ENCODE results near the gene CACNA2D3.

Gene CACNA2D3

DNA sequence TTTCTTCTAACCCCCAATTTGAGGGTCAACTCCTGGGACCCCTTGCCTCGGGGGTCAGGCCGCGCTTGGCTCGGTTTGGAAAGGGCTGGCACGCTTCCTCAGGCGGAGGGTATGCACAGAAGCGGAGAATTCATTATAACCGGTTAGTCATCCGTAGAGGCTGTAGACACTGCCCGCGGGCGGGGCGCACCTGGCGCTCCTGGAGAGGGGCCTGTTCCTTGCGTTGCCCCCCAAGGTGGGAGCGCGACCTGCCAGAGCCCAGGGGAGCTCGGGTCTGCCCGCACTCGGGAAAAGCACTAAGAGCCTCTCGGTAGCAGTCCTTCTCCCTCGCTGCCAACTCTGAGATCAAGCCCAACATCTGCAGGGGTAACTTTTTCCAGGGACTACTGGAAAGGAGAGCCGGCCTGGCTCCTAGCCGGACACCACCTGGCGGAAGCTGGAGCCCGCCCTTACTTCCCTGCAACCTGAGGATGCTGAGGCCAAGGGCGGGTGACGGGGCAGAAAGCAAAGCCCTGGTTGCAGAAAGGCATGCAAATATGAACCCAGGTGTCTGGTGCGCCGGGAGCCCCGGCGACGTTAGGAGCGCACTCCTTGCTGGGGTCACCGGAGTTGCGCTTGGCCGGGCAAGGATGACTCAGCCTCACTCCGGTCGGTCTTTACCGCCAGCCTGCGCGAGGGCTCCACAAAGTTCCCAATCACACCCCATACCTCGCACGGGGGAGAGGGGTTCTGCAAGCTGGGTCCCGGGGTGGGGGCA is 1.5 kb upstream of the CACNA2D3 start:
- FAIRE-seq (no peak), DNase-seq (ENCODE audit: insufficient read length, low spot score) (no peak)
- TF ChIP-seq, protein P1, sequence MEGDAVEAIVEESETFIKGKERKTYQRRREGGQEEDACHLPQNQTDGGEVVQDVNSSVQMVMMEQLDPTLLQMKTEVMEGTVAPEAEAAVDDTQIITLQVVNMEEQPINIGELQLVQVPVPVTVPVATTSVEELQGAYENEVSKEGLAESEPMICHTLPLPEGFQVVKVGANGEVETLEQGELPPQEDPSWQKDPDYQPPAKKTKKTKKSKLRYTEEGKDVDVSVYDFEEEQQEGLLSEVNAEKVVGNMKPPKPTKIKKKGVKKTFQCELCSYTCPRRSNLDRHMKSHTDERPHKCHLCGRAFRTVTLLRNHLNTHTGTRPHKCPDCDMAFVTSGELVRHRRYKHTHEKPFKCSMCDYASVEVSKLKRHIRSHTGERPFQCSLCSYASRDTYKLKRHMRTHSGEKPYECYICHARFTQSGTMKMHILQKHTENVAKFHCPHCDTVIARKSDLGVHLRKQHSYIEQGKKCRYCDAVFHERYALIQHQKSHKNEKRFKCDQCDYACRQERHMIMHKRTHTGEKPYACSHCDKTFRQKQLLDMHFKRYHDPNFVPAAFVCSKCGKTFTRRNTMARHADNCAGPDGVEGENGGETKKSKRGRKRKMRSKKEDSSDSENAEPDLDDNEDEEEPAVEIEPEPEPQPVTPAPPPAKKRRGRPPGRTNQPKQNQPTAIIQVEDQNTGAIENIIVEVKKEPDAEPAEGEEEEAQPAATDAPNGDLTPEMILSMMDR (IDR thresholded peaks at IDR 0.05; ENCODE audit: insufficient read depth, missing control alignments) = no peak

DNA sequence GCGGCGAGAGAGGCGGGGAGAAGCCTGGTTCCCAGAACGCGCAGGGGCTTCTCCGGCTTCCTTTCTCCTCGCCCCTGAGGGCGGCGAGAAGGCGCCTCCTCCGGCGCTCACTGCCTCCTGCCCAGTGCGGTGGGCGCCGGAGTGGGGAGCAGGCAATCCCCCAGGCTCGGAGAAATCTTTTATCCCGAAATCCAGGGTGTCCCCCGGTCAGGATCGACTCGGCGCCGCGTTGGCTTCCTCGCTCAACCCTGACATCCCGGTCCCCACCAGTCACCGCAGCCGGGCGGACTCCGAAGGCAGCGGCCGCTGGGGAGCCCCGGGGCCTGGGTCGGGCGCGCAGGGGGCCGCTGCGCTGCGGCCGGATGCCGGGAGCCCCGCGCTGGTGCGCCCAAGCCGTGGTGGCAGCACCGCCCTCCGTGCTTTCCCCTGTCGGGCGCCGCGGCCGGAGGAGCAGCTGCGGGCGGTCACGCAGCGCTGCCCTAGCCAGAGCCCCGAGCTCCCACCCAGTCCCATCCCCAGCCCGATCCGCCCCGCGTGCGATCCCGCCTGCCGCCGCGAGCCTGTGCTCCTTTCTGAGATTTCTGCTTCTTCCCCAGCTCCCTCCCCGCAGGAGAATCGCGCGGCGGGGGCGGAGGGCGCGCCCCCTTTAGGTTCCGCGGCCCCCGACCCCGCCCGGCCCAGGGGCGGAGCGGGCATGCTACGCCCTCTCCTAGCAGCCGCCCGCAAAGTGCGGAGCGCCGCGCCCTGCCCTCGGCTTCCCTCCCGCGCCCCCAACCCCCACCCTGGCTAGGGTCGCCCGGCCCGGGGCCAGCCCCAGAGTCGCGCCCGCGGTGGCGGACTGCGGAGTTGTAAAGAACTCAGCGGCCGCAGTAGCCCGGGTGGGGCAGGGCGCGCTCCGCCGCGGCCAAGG is 683 bp upstream of the CACNA2D3 start:
- DNase-seq (ENCODE audit: insufficient read length, low spot score) (no peak), FAIRE-seq (no peak)
- TF ChIP-seq, protein P1 (IDR thresholded peaks at IDR 0.05; ENCODE audit: insufficient read depth, missing control alignments) = no peak

DNA sequence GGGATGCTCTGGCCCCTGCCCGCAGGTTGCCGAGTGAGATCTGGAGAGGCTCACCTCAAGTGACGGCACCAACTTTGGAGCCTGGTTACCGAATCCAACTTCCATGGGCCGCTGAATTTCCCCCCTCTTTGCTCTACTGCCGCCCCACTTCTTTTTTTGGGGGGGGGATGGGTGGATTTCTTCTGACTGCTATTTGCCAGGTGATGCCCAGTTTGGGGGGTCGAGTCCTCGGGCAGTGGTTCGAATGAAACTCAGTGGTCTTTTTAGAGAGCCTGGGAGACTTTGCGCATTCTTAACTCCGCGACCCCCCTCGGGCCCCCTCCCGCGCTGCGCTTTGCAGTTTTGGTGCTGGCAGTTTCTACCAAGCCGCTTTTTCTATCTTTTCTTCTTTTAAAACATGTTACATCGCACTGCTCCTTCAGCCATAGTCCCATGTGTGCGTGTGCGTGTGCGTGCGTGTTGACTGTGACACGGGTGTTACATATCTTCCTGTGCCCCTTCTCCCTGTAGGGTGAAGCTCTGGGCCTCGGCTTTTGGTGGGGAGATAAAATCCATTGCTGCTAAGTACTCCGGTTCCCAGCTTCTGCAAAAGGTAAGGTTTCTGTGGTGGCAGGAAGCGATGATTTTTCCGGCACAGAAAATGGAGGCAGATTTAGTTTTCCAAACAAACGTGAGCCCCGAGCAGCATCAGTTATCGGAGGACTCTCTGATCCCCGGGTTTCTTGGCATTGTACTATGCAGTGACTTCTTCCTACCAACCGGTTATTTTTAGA is 837 bp downstream of the CACNA2D3 start:
- FAIRE-seq = no peak
- no peak for DNase-seq (ENCODE audit: insufficient read length, low spot score)
- TF ChIP-seq, protein P1 (IDR thresholded peaks at IDR 0.05; ENCODE audit: insufficient read depth, missing control alignments) = no peak

DNA sequence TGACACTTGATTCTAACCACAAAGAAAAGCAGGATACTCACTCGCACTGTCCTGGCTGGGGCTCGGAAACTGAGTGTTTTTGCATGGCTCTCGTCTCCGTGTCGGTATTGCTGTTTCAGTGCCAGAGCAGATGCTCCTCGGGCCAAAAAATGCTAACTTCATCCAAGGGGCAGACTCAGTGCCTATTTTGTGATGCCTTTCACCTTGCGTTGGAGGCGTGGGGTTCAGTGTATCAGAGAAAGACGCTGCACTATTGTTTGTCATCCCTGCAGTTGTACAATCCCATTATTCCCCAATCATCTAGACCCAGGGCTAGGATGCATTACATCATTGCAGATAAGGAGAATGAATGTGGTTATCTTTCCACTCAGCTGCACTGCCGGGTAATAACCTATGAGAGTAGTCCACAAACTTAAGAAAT is 1.4 kb downstream of the CACNA2D3 start:
- FAIRE-seq (no peak), DNase-seq (ENCODE audit: insufficient read length, low spot score) (no peak)
- TF ChIP-seq, protein P1 (IDR thresholded peaks at IDR 0.05; ENCODE audit: insufficient read depth, missing control alignments) = no peak

DNA sequence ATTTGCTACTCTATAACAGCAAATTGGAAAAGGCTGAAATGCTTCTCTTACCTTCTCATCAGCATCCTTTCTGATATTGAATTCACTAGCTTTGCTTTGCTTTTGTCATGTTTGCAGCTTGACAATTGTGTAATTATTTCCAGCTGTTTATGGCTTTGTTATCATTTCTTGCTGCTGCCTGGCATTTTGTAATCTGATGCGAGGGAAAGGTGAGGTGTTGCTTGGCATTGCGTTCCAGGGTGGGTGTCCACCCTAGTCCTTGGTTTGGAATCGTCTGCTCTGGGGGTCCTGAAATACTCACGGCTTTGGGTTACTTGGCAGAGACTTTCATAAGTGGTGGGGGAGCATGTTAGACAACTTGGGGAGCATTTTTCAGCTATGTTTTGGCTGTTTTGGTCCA is 2.9 kb downstream of the CACNA2D3 start:
- DNase-seq (ENCODE audit: insufficient read length, low spot score) (no peak), FAIRE-seq (no peak)
- TF ChIP-seq, protein P1 (IDR thresholded peaks at IDR 0.05; ENCODE audit: insufficient read depth, missing control alignments) = no peak

DNA sequence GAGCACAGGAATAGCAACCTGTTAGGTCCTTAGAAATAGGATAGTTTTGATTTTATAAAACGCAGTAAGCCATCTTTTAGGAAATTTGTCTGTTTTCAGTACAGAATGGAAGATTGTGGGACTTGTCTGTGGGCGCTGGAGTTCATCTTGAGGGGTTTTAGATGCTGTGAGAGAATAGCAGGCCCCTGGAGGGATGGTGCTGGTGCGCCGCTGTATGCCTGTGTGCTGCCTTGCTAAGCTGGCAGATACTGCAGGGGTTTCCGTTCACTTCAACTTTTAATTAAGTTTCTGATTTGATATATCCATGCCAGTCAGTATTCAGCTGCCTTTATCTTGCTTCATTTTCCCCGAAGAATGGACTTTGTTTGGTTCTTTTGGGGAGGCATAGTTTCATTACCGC is 4.2 kb downstream of the CACNA2D3 start:
- FAIRE-seq (no peak), DNase-seq (ENCODE audit: insufficient read length, low spot score) (no peak)
- TF ChIP-seq, protein P1 (IDR thresholded peaks at IDR 0.05; ENCODE audit: insufficient read depth, missing control alignments) = no peak

Measured in D721Med (cell line).